MM.1S (cell line): ENCODE results near the gene WASL.
"Not testable (repeated sequence)": the region's sequence is repeated elsewhere in the genome, so short reads cannot be mapped to it uniquely, and the experiment has no call there.

ENCODE experiments used
- DNase-seq: peaks from one replicate; pipeline ENCODE4 v3.0.0-alpha.2; 2015
- H2AFZ ChIP-seq: fragments of 300-600 bp; sonication (generic); 2 replicates; pipeline ENCODE4 v1.6.0; 2016; ENCODE audit warnings: antibody characterized with exemption, low read length
- H3F3A ChIP-seq: fragments of 300-600 bp; sonication (generic); 2 replicates; pipeline ENCODE4 v1.6.1; 2016; ENCODE audit warnings: mild to moderate bottlenecking, antibody characterized with exemption, low read length, moderate library complexity, mixed read lengths; ENCODE audit not compliant: insufficient read depth
- H3K27ac ChIP-seq: fragments of 300-600 bp; sonication (generic); 2 replicates; pipeline ENCODE4 v1.5.1; 2016; ENCODE audit warnings: mild to moderate bottlenecking, low read length
- H3K27me3 ChIP-seq: fragments of 300-600 bp; sonication (generic); replicated peaks from 2 replicates; pipeline ENCODE4 v1.6.0; 2016; ENCODE audit warnings: low read length; ENCODE audit not compliant: insufficient read depth
- H3K36me3 ChIP-seq: fragments of 300-600 bp; sonication (generic); replicated peaks from 2 replicates; pipeline ENCODE4 v1.6.1; 2016; ENCODE audit warnings: mild to moderate bottlenecking, low read length, mixed read lengths; ENCODE audit not compliant: insufficient read depth
- H3K4me1 ChIP-seq: fragments of 300-600 bp; sonication (generic); 2 replicates; pipeline ENCODE4 v1.6.1; 2016; ENCODE audit warnings: low read length, mixed read lengths
- H3K4me2 ChIP-seq: fragments of 300-600 bp; sonication (generic); 2 replicates; pipeline ENCODE4 v1.6.0; 2016; ENCODE audit warnings: low read depth, low read length
- H3K4me3 ChIP-seq: fragments of 300-600 bp; sonication (generic); 2 replicates; pipeline ENCODE4 v1.5.1; 2016; ENCODE audit warnings: low read length, mixed read lengths
- H3K79me2 ChIP-seq: fragments of 300-600 bp; sonication (generic); 2 replicates; pipeline ENCODE4 v1.6.1; 2016; ENCODE audit warnings: mixed run types, low read length, mixed read lengths
- H3K9ac ChIP-seq: fragments of 300-600 bp; sonication (generic); 2 replicates; pipeline ENCODE4 v1.6.1; 2016; ENCODE audit warnings: low read length, mixed read lengths
- H3K9me2 ChIP-seq: fragments of 300-600 bp; sonication (generic); replicated peaks from 2 replicates; pipeline ENCODE4 v1.6.1; 2016; ENCODE audit warnings: mild to moderate bottlenecking, low read length, mixed read lengths; ENCODE audit not compliant: insufficient read depth
- H3K9me3 ChIP-seq: fragments of 300-600 bp; sonication (generic); replicated peaks from 2 replicates; pipeline ENCODE4 v1.6.1; 2016; ENCODE audit warnings: mild to moderate bottlenecking, low read length, mixed read lengths; ENCODE audit not compliant: insufficient read depth
- H4K20me1 ChIP-seq: fragments of 300-600 bp; sonication (generic); 2 replicates; pipeline ENCODE4 v1.6.1; 2016; ENCODE audit warnings: mild to moderate bottlenecking, low read length, moderate library complexity, mixed read lengths; ENCODE audit not compliant: insufficient read depth
- EZH2 ChIP-seq: fragments of 300-600 bp; sonication (generic); optimal IDR thresholded peaks from 2 replicates; pipeline ENCODE3; 2017; ENCODE audit warnings: low read depth, mild to moderate bottlenecking, antibody characterized with exemption, low read length, mixed read lengths
- EZH2phosphoT487 ChIP-seq: fragments of 300-600 bp; sonication (generic); IDR thresholded peaks from 2 replicates; pipeline ENCODE4 v1.6.1; 2018; ENCODE audit warnings: antibody characterized with exemption, low read length
- TF ChIP-seq, protein P1 (sequence below): fragments of 300-600 bp; sonication (generic); IDR thresholded peaks from 2 replicates; pipeline ENCODE4 v1.5.1; 2016; ENCODE audit warnings: antibody characterized with exemption, low read length, mixed read lengths

The WASL gene

DNA sequence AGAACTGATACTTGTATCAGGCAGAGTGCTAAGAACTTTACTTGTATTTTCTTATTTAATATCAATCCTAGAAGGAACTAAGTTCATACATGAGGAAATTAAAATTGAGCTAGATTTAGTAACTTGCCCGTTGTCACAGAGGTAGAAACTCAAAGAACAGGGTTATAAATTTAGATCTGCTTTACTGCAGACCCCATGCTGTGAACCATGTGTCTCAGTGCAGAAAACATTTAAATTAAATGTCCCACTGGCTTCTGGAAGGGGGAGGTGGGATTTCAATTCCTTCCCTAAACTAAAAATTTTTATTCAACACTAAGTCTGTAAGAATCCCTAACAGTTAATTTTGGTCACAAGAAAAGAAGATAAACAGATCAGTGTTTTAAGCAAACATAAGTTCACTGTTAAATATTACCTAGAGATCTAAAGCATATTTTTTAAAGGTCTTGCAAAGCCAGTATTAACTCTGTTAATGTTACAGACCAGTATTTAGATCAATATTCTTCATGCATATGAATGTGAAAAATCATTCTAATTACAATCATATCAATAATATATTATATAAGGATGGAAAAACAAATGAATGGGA is 23.1 kb downstream of the WASL start:
- Histone ChIP-seq H3K4me1 (no peaks in the 10 kb centered on the region), H3K79me2 (peaks cover 99% of the 10 kb centered on the region), H3K9me2 (no peaks in the 10 kb centered on the region), H3K27ac (no peak overlapping the region), H4K20me1 (peaks cover 22% of the 10 kb centered on the region), H3K27me3 (no peaks in the 10 kb centered on the region), H3K36me3 (no peaks in the 10 kb centered on the region), H3K4me2 (no peak overlapping the region), H3F3A (no peaks in the 10 kb centered on the region), H3K9me3 (no peaks in the 10 kb centered on the region), H3K4me3 (no peak overlapping the region), H2AFZ (no peak overlapping the region), H3K9ac (no peak overlapping the region)
- TF ChIP-seq EZH2, result no peak
- TF ChIP-seq, protein P1, sequence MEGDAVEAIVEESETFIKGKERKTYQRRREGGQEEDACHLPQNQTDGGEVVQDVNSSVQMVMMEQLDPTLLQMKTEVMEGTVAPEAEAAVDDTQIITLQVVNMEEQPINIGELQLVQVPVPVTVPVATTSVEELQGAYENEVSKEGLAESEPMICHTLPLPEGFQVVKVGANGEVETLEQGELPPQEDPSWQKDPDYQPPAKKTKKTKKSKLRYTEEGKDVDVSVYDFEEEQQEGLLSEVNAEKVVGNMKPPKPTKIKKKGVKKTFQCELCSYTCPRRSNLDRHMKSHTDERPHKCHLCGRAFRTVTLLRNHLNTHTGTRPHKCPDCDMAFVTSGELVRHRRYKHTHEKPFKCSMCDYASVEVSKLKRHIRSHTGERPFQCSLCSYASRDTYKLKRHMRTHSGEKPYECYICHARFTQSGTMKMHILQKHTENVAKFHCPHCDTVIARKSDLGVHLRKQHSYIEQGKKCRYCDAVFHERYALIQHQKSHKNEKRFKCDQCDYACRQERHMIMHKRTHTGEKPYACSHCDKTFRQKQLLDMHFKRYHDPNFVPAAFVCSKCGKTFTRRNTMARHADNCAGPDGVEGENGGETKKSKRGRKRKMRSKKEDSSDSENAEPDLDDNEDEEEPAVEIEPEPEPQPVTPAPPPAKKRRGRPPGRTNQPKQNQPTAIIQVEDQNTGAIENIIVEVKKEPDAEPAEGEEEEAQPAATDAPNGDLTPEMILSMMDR, result no peak
- no peak for DNase-seq

DNA sequence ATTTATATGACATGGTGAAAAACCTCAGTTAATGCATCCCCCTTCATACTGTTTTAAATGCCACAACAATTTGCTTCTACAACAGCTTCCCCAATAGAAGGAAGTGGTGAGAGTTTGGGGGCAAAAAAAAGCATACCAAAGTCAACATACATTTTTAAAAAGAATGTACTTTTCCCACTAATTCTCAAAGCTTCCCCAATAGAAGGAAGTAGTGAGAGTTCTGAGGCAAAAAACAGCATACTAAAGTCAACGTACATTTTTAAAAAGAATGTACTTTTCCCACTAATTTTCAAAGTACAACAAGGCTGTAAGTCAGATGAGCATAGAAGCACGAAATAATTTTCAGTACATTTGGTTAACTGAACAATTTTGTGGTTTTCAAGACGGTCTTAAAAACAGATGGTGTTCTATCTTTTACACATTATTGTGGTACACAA is 24.0 kb downstream of the WASL start:
- no peak overlapping the region for H2AFZ ChIP-seq
- H3K9me3 ChIP-seq, result no peaks in the 10 kb centered on the region
- peaks cover 28% of the 10 kb centered on the region for H4K20me1 ChIP-seq
- H3K4me3 ChIP-seq, result no peak overlapping the region
- TF ChIP-seq EZH2 (no peak), EZH2phosphoT487 (no peak)
- TF ChIP-seq, protein P1, result no peak
- peaks cover 99% of the 10 kb centered on the region for H3K79me2 ChIP-seq
- H3K9me2 ChIP-seq, result no peaks in the 10 kb centered on the region
- H3F3A ChIP-seq, result no peaks in the 10 kb centered on the region
- no peaks in the 10 kb centered on the region for H3K27me3 ChIP-seq
- H3K9ac ChIP-seq, result no peak overlapping the region
- no peaks in the 10 kb centered on the region for H3K4me1 ChIP-seq
- no peak overlapping the region for H3K27ac ChIP-seq
- no peak for DNase-seq
- H3K4me2 ChIP-seq, result no peak overlapping the region
- no peaks in the 10 kb centered on the region for H3K36me3 ChIP-seq

DNA sequence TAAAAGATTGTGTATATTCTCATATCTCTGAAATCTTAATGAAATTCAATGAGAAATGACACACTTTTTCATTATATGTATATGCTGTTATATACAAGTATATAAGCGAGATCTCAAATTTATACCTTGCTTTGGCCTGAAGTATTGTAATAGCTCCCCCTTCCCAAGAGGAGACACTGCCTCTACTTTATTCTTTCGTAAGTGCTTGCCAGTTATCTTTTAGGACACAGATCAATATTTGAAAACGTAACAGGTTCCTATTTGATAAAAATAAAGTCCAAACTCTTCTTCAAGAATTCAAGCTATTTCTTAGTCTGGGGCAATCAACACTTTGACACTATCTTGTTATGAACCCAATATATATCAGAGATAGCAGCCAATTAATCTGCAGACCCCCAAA is 24.9 kb downstream of the WASL start:
- no peak for DNase-seq
- no peaks in the 10 kb centered on the region for H3K9me2 ChIP-seq
- no peaks in the 10 kb centered on the region for H3K9me3 ChIP-seq
- no peak overlapping the region for H3K9ac ChIP-seq
- no peak overlapping the region for H3K4me3 ChIP-seq
- no peak overlapping the region for H3K4me2 ChIP-seq
- H3K27ac ChIP-seq, result no peak overlapping the region
- H3F3A ChIP-seq, result no peaks in the 10 kb centered on the region
- peaks cover 100% of the 10 kb centered on the region for H3K79me2 ChIP-seq
- TF ChIP-seq EZH2phosphoT487 (no peak), EZH2 (no peak)
- TF ChIP-seq, protein P1, result no peak
- H3K4me1 ChIP-seq, result no peaks in the 10 kb centered on the region
- H2AFZ ChIP-seq, result no peak overlapping the region
- peaks cover 28% of the 10 kb centered on the region for H4K20me1 ChIP-seq
- no peaks in the 10 kb centered on the region for H3K36me3 ChIP-seq
- no peaks in the 10 kb centered on the region for H3K27me3 ChIP-seq

DNA sequence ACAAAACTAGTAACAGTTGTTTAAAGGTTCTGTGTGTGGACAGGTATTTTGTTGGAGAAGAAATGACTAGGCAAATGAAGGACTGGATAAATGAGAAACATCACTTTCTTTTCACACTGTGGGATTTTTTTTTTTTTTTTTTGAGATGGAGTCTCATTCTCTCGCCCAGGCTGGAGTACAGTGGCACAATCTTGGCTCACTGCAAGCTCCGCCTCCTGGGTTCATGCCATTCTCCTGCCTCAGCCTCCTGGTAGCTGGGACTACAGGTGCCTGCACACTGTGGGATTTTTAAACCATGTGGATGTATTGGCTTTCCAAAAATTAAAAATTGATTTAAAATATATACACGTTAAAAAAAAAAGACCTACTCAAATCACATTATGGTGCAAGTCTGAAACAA is 28.3 kb downstream of the WASL start:
- H2AFZ ChIP-seq, H3K9me2 ChIP-seq, H3K9ac ChIP-seq, H3K4me2 ChIP-seq, H3K4me1 ChIP-seq, H3K36me3 ChIP-seq, H3K9me3 ChIP-seq, H3K27ac ChIP-seq, H3F3A ChIP-seq, DNase-seq, H3K27me3 ChIP-seq, H3K4me3 ChIP-seq: not testable (repeated sequence)
- Histone ChIP-seq H4K20me1 (peaks cover 23% of the 10 kb centered on the region; the same call in 1 of the 2 replicates), H3K79me2 (peaks cover 98% of the 10 kb centered on the region)
